ENCODE measurements around the gene MED14. TPM values are rescaled to one million over a fixed set of nuclear protein-coding genes. Genes with fewer than 3 reads are reported as not detected.
A peak's percentile ranks its signal among the peaks of the same experiment; 100 is the strongest.
"Not testable (repeated sequence)": the region's sequence is repeated elsewhere in the genome, so short reads cannot be mapped to it uniquely, and the experiment has no call there.

The MED14 gene
- total RNA-seq, 1 donor from 2014 or later: 53.0 TPM

GRCh38 chrX:40746521-40746920 is 11.2 kb upstream of the MED14 start:
- no peak for DNase-seq (ENCODE audit: extremely low spot score, unreplicated experiment)
- Mint-ChIP-seq H3K4me1 (ENCODE audit: unreplicated experiment) (peaks cover 5% of the 10 kb centered on the region), H3K36me3 (ENCODE audit: unreplicated experiment) (no peaks in the 10 kb centered on the region), H3K9me3 (ENCODE audit: unreplicated experiment) (peaks cover 5% of the 10 kb centered on the region), H3K27me3 (ENCODE audit: unreplicated experiment) (no peaks in the 10 kb centered on the region), H3K4me3 (ENCODE audit: unreplicated experiment) (no peak overlapping the region), H3K27ac (ENCODE audit: unreplicated experiment) (no peak overlapping the region)
- no peak for TF ChIP-seq CTCF (IDR thresholded peaks at IDR 0.05)

- peak overlapping the region; percentile 98 for H3K27ac Mint-ChIP-seq (ENCODE audit: unreplicated experiment)
- H3K9me3 Mint-ChIP-seq (ENCODE audit: unreplicated experiment): peaks cover 6% of the 10 kb centered on the region
- no peak for DNase-seq (ENCODE audit: extremely low spot score, unreplicated experiment)
- no peaks in the 10 kb centered on the region for H3K36me3 Mint-ChIP-seq (ENCODE audit: unreplicated experiment)
- peak overlapping the region; percentile 85 for H3K4me3 Mint-ChIP-seq (ENCODE audit: unreplicated experiment)
- TF ChIP-seq CTCF (IDR thresholded peaks at IDR 0.05): no peak
- no peaks in the 10 kb centered on the region for H3K27me3 Mint-ChIP-seq (ENCODE audit: unreplicated experiment)
- H3K4me1 Mint-ChIP-seq (ENCODE audit: unreplicated experiment): peaks cover 26% of the 10 kb centered on the region
Measured at GRCh38 chrX:40736170-40736505, 796 bp upstream of the MED14 start.

GRCh38 chrX:40734971-40735324 is 394 bp downstream of the MED14 start:
- DNase-seq (ENCODE audit: extremely low spot score, unreplicated experiment): no peak
- peak overlapping the region; percentile 80 for H3K4me3 Mint-ChIP-seq (ENCODE audit: unreplicated experiment)
- H3K9me3 Mint-ChIP-seq (ENCODE audit: unreplicated experiment): peaks cover 6% of the 10 kb centered on the region
- TF ChIP-seq CTCF (IDR thresholded peaks at IDR 0.05): no peak
- peaks cover 30% of the 10 kb centered on the region for H3K4me1 Mint-ChIP-seq (ENCODE audit: unreplicated experiment)
- no peaks in the 10 kb centered on the region for H3K27me3 Mint-ChIP-seq (ENCODE audit: unreplicated experiment)
- H3K36me3 Mint-ChIP-seq (ENCODE audit: unreplicated experiment): no peaks in the 10 kb centered on the region
- peak overlapping the region; percentile 72 for H3K27ac Mint-ChIP-seq (ENCODE audit: unreplicated experiment)

GRCh38 chrX:40733706-40734105 is 1.6 kb downstream of the MED14 start:
- Mint-ChIP-seq H3K27ac (ENCODE audit: unreplicated experiment) (peak overlapping the region; percentile 49), H3K9me3 (ENCODE audit: unreplicated experiment) (peaks cover 1% of the 10 kb centered on the region), H3K27me3 (ENCODE audit: unreplicated experiment) (no peaks in the 10 kb centered on the region), H3K36me3 (ENCODE audit: unreplicated experiment) (no peaks in the 10 kb centered on the region), H3K4me3 (ENCODE audit: unreplicated experiment) (peak overlapping the region; percentile 80), H3K4me1 (ENCODE audit: unreplicated experiment) (peaks cover 28% of the 10 kb centered on the region)
- TF ChIP-seq CTCF (IDR thresholded peaks at IDR 0.05): no peak
- DNase-seq (ENCODE audit: extremely low spot score, unreplicated experiment): no peak

- H3K27ac Mint-ChIP-seq (ENCODE audit: unreplicated experiment); H3K36me3 Mint-ChIP-seq (ENCODE audit: unreplicated experiment); H3K4me3 Mint-ChIP-seq (ENCODE audit: unreplicated experiment); H3K27me3 Mint-ChIP-seq (ENCODE audit: unreplicated experiment); DNase-seq (ENCODE audit: extremely low spot score, unreplicated experiment); H3K9me3 Mint-ChIP-seq (ENCODE audit: unreplicated experiment): not testable (repeated sequence)
- H3K4me1 Mint-ChIP-seq (ENCODE audit: unreplicated experiment): peaks cover 28% of the 10 kb centered on the region
Measured at GRCh38 chrX:40732499-40732898, 2.8 kb downstream of the MED14 start.
